GM19035 (cell line): ENCODE measurements around the gene ATXN3L.

Source experiments
- ATAC-seq: cut with Tn5 transposase; IDR thresholded peaks from one replicate; pipeline ENCODE4 v1.9.1; 2021; ENCODE audit not compliant: unreplicated experiment

The ATXN3L gene

GRCh38 chrX:13270360-13270759, 49.5 kb downstream of the ATXN3L start:
- no peak for ATAC-seq

GRCh38 chrX:13268874-13269273, 51.0 kb downstream of the ATXN3L start:
- ATAC-seq, result no peak
